Central memory CD8-positive, alpha-beta T cell (primary cell): Measurements from ENCODE around the gene TSPAN4.
A peak's percentile ranks its signal among the peaks of the same experiment; 100 is the strongest.

Experiments
- ATAC-seq: fragments of 150-1000 bp; cut with Tn5 transposase; replicated peaks from 2 replicates; pipeline ENCODE4 v1.10.0; 2022; ENCODE audit warnings: mild to moderate bottlenecking, moderate FRiP score, moderate number of reproducible peaks; ENCODE audit not compliant: poor library complexity, severe bottlenecking; ENCODE audit errors: extremely low read depth
- DNase-seq, 2 donors: peaks; one replicate each; pipeline ENCODE4 v3.0.0; 2021; ENCODE audit warnings: low spot score in 2 of 2
- H3K27ac Mint-ChIP-seq: one replicate; pipeline ENCODE4 v1.8.0; 2022; ENCODE audit warnings: low read depth, mild to moderate bottlenecking, moderate library complexity, mixed read lengths
- H3K27me3 Mint-ChIP-seq: one replicate; pipeline ENCODE4 v1.8.0; 2022; ENCODE audit warnings: mixed read lengths
- H3K36me3 Mint-ChIP-seq: one replicate; pipeline ENCODE4 v1.8.0; 2022; ENCODE audit warnings: mild to moderate bottlenecking, moderate library complexity, mixed read lengths; ENCODE audit not compliant: insufficient read depth
- H3K4me1 Mint-ChIP-seq: one replicate; pipeline ENCODE4 v1.8.0; 2022; ENCODE audit warnings: mixed read lengths
- H3K4me3 Mint-ChIP-seq: one replicate; pipeline ENCODE4 v1.8.0; 2022; ENCODE audit warnings: mild to moderate bottlenecking, moderate library complexity, mixed read lengths
- H3K9me3 Mint-ChIP-seq: one replicate; pipeline ENCODE4 v1.8.0; 2022; ENCODE audit warnings: mixed read lengths

TSPAN4 gene

DNA sequence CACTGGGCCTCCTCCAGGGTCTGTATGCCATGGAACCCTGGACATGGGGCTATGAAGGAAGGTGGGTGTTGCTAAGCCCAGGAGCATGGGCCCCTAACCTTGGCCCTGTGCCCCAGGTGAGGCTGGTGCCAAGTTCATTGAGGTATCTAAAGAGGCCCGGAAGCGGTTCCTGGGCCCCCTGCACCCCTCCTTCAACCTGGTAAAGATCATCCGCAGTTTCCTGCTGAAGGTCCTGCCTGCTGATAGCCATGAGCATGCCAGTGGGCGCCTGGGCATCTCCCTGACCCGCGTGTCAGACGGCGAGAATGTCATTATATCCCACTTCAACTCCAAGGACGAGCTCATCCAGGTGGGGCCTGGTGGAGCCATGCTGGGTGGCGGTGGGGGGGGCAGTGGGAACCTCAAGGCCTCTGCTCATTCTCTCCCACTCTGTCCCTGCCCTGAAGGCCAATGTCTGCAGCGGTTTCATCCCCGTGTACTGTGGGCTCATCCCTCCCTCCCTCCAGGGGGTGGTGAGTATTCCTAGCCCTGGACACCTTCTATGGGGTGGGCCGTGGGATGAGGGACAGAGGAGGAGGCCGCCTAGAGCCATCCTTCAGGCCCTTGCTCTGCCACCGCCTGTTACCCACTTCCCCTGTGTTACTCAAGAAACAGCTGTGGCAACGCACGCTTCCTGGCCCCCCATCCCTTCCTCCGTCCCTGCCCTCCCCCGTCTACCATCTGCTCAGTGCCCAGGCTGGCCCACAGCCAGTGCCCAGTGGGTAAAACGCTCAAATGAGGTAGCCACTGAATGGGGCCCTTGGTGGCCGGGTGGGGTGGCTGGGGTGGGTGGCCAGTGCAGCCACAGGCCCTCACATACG lies 20.9 kb upstream of the TSPAN4 start:
- Mint-ChIP-seq H3K4me1 (peaks cover 23% of the 10 kb centered on the region), H3K27me3 (no peaks in the 10 kb centered on the region), H3K36me3 (peaks cover 28% of the 10 kb centered on the region), H3K4me3 (peak overlapping the region; percentile 80), H3K9me3 (no peaks in the 10 kb centered on the region), H3K27ac (no peak overlapping the region)
- no peak for DNase-seq
- no peak for ATAC-seq

DNA sequence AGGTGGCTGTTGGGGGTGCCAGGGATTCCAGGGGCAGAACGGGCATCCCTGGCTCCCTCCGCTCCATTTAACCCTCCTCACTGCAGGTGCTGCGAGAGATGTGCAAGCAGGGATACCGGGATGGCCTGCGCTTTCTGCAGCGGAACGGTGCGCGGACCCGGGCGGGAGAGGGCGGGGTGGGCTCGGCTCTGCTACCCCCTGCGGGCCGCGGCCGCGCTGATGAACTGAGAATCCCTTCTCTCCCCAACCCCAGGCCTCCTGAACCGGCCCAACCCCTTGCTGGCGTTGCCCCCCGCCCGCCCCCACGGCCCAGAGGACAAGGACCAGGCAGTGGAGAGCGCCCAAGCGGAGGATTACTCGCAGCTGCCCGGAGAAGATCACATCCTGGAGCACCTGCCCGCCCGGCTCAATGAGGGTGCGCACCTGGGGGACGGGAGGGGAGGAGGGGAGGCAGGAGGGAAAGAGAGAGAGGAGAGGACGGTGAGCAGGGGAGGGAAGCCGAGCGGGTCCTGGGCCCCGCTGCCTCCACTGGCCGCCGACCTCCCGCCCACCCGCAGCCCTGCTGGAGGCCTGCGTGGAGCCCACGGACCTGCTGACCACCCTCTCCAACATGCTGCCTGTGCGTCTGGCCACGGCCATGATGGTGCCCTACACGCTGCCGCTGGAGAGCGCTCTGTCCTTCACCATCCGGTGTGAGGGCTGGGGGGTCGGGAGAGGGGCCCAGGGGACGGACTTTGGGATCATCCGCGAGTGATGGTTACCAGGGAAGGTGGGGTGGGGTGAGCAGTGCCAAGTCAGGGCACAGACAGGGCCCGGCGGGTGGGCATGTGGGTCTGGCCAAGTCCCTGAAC lies 19.0 kb upstream of the TSPAN4 start:
- DNase-seq (no peak), ATAC-seq (no peak)
- Mint-ChIP-seq H3K4me3 (no peak overlapping the region), H3K9me3 (no peaks in the 10 kb centered on the region), H3K27me3 (peaks cover 14% of the 10 kb centered on the region), H3K36me3 (peaks cover 25% of the 10 kb centered on the region), H3K4me1 (peaks cover 30% of the 10 kb centered on the region), H3K27ac (no peak overlapping the region)

DNA sequence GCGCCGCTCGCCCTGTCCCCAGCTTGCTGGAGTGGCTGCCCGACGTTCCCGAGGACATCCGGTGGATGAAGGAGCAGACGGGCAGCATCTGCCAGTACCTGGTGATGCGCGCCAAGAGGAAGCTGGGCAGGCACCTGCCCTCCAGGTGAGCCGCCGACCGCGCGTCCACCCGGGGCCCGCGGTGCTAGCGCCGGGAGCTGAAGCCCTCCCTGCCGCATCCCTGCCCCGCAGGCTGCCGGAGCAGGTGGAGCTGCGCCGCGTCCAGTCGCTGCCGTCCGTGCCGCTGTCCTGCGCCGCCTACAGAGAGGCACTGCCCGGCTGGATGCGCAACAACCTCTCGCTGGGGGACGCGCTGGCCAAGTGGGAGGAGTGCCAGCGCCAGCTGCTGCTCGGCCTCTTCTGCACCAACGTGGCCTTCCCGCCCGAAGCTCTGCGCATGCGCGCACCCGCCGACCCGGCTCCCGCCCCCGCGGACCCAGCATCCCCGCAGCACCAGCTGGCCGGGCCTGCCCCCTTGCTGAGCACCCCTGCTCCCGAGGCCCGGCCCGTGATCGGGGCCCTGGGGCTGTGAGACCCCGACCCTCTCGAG lies 18.3 kb upstream of the TSPAN4 start:
- DNase-seq = no peak
- no peaks in the 10 kb centered on the region for H3K9me3 Mint-ChIP-seq
- H3K36me3 Mint-ChIP-seq = peaks cover 23% of the 10 kb centered on the region
- ATAC-seq = no peak
- H3K4me1 Mint-ChIP-seq = peaks cover 36% of the 10 kb centered on the region
- peaks cover 21% of the 10 kb centered on the region for H3K27me3 Mint-ChIP-seq
- no peak overlapping the region for H3K4me3 Mint-ChIP-seq
- no peak overlapping the region for H3K27ac Mint-ChIP-seq

- peaks cover 24% of the 10 kb centered on the region for H3K27me3 Mint-ChIP-seq
- no peaks in the 10 kb centered on the region for H3K9me3 Mint-ChIP-seq
- no peak for ATAC-seq
- peak overlapping the region; percentile 18 for H3K4me3 Mint-ChIP-seq
- H3K4me1 Mint-ChIP-seq = peaks cover 38% of the 10 kb centered on the region
- DNase-seq = no peak
- H3K36me3 Mint-ChIP-seq = peaks cover 23% of the 10 kb centered on the region
- H3K27ac Mint-ChIP-seq = no peak overlapping the region
Measured at GRCh38 chr11:824942-825341, 17.7 kb upstream of the TSPAN4 start.

- Mint-ChIP-seq H3K4me3 (peak overlapping the region; percentile 18), H3K27ac (no peak overlapping the region)
- no peak for ATAC-seq
Measured at GRCh38 chr11:825366-826226, 17.1 kb upstream of the TSPAN4 start.

GRCh38 chr11:826227-826621 lies 16.4 kb upstream of the TSPAN4 start:
- Mint-ChIP-seq H3K36me3 (peaks cover 19% of the 10 kb centered on the region), H3K27ac (no peak overlapping the region), H3K4me1 (peaks cover 26% of the 10 kb centered on the region), H3K9me3 (no peaks in the 10 kb centered on the region), H3K4me3 (peak overlapping the region; percentile 65), H3K27me3 (peaks cover 24% of the 10 kb centered on the region)
- DNase-seq = no peak
- no peak for ATAC-seq

More at GRCh38 chr11:825366-826226, 17.1 kb upstream of the TSPAN4 start:
- H3K4me1 Mint-ChIP-seq = peaks cover 33% of the 10 kb centered on the region
- peaks cover 19% of the 10 kb centered on the region for H3K36me3 Mint-ChIP-seq
- no peaks in the 10 kb centered on the region for H3K9me3 Mint-ChIP-seq
- no peak for DNase-seq
- H3K27me3 Mint-ChIP-seq = peaks cover 24% of the 10 kb centered on the region

DNA sequence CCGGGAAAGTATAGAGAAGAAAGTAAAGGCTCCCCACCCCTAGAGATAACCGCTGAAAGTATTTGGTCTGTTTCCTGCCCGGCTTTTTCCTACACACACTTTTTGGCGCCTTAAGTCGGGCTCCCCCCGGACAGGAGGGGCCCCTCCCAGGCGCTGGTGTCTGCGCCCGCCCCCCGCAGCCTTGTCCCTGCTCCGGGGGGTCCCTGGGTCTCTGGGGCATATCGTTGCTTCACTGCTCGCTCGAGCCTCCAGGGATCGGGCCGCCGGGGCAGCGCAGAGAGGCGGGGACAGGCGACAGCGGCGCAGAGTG lies 15.9 kb upstream of the TSPAN4 start:
- no peak for ATAC-seq
- Mint-ChIP-seq H3K36me3 (peaks cover 19% of the 10 kb centered on the region), H3K4me3 (peak overlapping the region; percentile 65), H3K9me3 (no peaks in the 10 kb centered on the region), H3K27ac (no peak overlapping the region), H3K27me3 (peaks cover 29% of the 10 kb centered on the region), H3K4me1 (peaks cover 23% of the 10 kb centered on the region)
- DNase-seq = no peak

DNA sequence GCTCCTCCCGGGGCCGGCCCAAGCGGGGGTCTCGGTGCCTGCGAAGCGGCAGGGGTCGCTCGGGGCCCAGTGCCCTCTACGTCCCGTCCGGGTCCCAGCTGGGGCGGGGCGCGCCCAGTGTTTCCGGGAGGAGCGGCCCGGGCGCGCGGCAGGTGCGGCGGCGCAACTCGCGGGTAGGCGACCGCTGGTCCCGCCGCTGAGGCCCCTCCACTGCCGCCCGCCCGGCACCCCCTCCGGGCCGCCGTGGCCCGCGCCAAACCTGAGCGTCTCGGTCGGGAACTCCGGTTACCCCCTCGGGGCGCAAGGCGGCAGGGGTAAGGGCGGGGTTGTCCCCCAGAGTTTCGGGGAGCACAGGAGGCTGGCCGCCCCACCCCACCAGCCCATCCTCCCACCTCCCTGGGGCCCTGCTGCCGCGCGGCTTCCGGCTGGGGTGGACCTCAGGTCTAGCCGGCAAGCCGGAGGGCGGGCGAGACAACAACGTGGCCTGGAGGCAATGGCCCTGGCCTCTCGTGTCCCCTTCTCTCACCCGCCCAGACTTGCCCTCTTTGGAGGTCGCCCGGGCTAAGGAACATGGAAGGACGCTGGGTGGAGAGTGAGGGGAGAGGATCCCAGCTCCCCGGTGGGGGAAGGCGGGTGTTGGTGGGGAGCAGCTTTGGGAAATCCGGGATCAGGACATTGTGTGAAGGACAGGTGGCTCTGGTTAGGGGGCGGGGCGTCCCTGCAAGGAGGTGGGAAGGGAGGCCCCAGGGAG lies 15.3 kb upstream of the TSPAN4 start:
- Mint-ChIP-seq H3K4me3 (peak overlapping the region; percentile 73), H3K27ac (no peak overlapping the region), H3K9me3 (no peaks in the 10 kb centered on the region), H3K36me3 (peaks cover 16% of the 10 kb centered on the region), H3K27me3 (peaks cover 31% of the 10 kb centered on the region), H3K4me1 (peaks cover 17% of the 10 kb centered on the region)
- DNase-seq (no peak), ATAC-seq (no peak)

- Mint-ChIP-seq H3K27me3 (peaks cover 31% of the 10 kb centered on the region), H3K27ac (no peak within 1 kb of the TSS), H3K4me1 (peaks cover 16% of the 10 kb centered on the region), H3K36me3 (peaks cover 13% of the 10 kb centered on the region), H3K4me3 (peak within 1 kb of the TSS; percentile 73), H3K9me3 (no peaks in the 10 kb centered on the region)
- DNase-seq (no peak), ATAC-seq (no peak)
Measured at GRCh38 chr11:827897-828192, 14.8 kb upstream of the TSPAN4 start, which contains the start of gene CRACR2B. CRACR2B (plus strand) TSS chr11:827919; CDS start chr11:828608, 689 bp downstream.

GRCh38 chr11:828506-829175 lies 14.0 kb upstream of the TSPAN4 start:
- Mint-ChIP-seq H3K4me1 (peaks cover 16% of the 10 kb centered on the region), H3K4me3 (peak overlapping the region; percentile 73), H3K9me3 (no peaks in the 10 kb centered on the region), H3K27ac (no peak overlapping the region), H3K27me3 (peaks cover 31% of the 10 kb centered on the region), H3K36me3 (peaks cover 11% of the 10 kb centered on the region)
- no peak for ATAC-seq
- no peak for DNase-seq

DNA sequence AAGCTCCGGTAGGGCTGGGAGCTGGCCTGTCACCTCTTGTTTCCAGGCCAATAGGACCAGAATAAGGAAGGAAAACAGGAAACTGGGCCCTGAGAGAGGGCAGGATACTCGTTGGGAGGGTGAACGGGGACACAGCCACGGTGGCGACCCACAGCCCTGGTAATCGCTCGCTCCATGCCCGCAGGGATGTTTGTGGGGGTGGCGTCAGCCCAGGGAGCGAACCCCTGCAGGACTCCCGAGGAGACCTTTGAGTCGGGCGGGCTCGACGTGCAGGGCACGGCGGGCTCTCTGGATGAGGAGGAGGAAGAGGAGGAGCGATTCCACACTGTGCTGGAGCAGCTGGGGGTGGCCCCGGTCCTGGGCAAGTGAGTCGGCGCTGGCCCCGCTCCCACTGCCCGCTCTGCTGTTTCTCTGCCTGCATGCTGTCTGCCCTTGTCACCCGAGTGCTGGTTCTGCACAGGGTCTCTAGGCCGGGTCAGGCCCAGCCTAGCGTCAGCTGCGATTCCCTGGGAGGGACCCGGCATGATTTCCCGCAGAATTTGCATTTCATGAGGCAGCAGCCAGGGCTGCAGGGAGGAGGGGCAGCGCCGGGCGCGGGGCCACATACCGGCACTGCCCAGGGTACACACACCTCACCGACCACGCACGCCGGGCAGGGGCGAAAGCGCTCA lies 13.3 kb upstream of the TSPAN4 start:
- no peaks in the 10 kb centered on the region for H3K9me3 Mint-ChIP-seq
- no peak overlapping the region for H3K27ac Mint-ChIP-seq
- H3K4me3 Mint-ChIP-seq = peak overlapping the region; percentile 73
- H3K4me1 Mint-ChIP-seq = peaks cover 16% of the 10 kb centered on the region
- H3K27me3 Mint-ChIP-seq = peaks cover 31% of the 10 kb centered on the region
- ATAC-seq (no peak), DNase-seq (no peak)
- peaks cover 7% of the 10 kb centered on the region for H3K36me3 Mint-ChIP-seq
